Hepatocyte (in vitro differentiated cells): ENCODE data around the gene SLC27A2. TPM values are rescaled to one million over a fixed set of nuclear protein-coding genes. Genes with fewer than 3 reads are reported as not detected.

Source experiments
- DNase-seq: peaks from one replicate; pipeline ENCODE4 v3.0.0-alpha.2; 2016; ENCODE audit warnings: low spot score
- H2AFZ ChIP-seq: fragments of 200-600 bp; sonication (generic); 2 replicates; pipeline ENCODE4 v1.6.0; 2016; ENCODE audit warnings: antibody characterized with exemption, mild to moderate bottlenecking
- H3K27ac ChIP-seq: fragments of 200-600 bp; sonication (generic); 2 replicates; pipeline ENCODE4 v1.5.1; 2016; ENCODE audit warnings: mild to moderate bottlenecking
- H3K27me3 ChIP-seq: fragments of 200-600 bp; sonication (generic); 2 replicates; pipeline ENCODE4 v1.6.1; 2016
- H3K36me3 ChIP-seq: fragments of 200-600 bp; sonication (generic); replicated peaks from 2 replicates; pipeline ENCODE4 v1.5.1; 2016; ENCODE audit warnings: low read depth; ENCODE audit not compliant: insufficient read depth
- H3K4me1 ChIP-seq: fragments of 200-600 bp; sonication (generic); 2 replicates; pipeline ENCODE4 v1.5.1; 2016; ENCODE audit warnings: mild to moderate bottlenecking, moderate library complexity; ENCODE audit not compliant: insufficient read depth
- H3K4me2 ChIP-seq: fragments of 200-600 bp; sonication (generic); 2 replicates; pipeline ENCODE4 v1.6.0; 2016
- H3K4me3 ChIP-seq: fragments of 200-600 bp; sonication (generic); 2 replicates; pipeline ENCODE4 v1.5.1; 2016; ENCODE audit warnings: mild to moderate bottlenecking
- H3K79me2 ChIP-seq: fragments of 200-600 bp; sonication (generic); 2 replicates; pipeline ENCODE4 v1.6.0; 2017; ENCODE audit warnings: mild to moderate bottlenecking
- H3K9me2 ChIP-seq: fragments of 200-600 bp; sonication (generic); replicated peaks from 2 replicates; pipeline ENCODE4 v1.6.0; 2017; ENCODE audit warnings: mild to moderate bottlenecking; ENCODE audit not compliant: insufficient read depth
- H3K9me3 ChIP-seq: fragments of 200-600 bp; sonication (generic); 2 replicates; pipeline ENCODE4 v1.5.1; 2016; ENCODE audit warnings: low read depth, mild to moderate bottlenecking
- H4K20me1 ChIP-seq: fragments of 200-600 bp; sonication (generic); 2 replicates; pipeline ENCODE4 v1.6.0; 2016; ENCODE audit warnings: mild to moderate bottlenecking; ENCODE audit not compliant: insufficient read depth, poor library complexity, severe bottlenecking
- EZH2 ChIP-seq: fragments of 200-600 bp; sonication (generic); IDR thresholded peaks from 2 replicates; pipeline ENCODE4 v1.6.1; 2016; ENCODE audit warnings: antibody characterized with exemption, mild to moderate bottlenecking, borderline replicate concordance
- EZH2phosphoT487 ChIP-seq: fragments of 200-600 bp; sonication (generic); IDR thresholded peaks from one replicate; pipeline ENCODE4 v1.6.1; 2018; ENCODE audit warnings: antibody characterized with exemption, mild to moderate bottlenecking, low read depth, moderate library complexity; ENCODE audit not compliant: unreplicated experiment, severe bottlenecking
- WGBS: methylation state at CpG from one replicate; pipeline ENCODE4 v1.1.6; 2016; ENCODE audit warnings: low lambda C conversion rate; ENCODE audit errors: missing lambda C conversion rate; 5-methylcytosine and 5-hydroxymethylcytosine counted together
- polyA plus RNA-seq: library from polyadenylated mRNA; unstranded; fragments of >200 nt; fragmentation: Nextera tagmentation; extraction: Ambion mirVana; gene quantifications from 2 replicates; pipeline ENCODE4 v1.2.1, GENCODE V29; 2016
- total RNA-seq: library from RNA; depleted of rRNA; stranded (reverse); fragments of >200 nt; gene quantifications from 2 replicates; pipeline ENCODE4 v1.2.3, GENCODE V29; 2014
- TF ChIP-seq, protein P1 (sequence below): fragments of 200-600 bp; sonication (generic); IDR thresholded peaks from 2 replicates; pipeline ENCODE4 v1.5.1; 2016; ENCODE audit warnings: antibody characterized with exemption, mild to moderate bottlenecking; ENCODE audit not compliant: poor library complexity

SLC27A2 gene
- total and polyA plus RNA-seq, 2 experiments from 2014 or later = 24.8 to 41.3 TPM

DNA sequence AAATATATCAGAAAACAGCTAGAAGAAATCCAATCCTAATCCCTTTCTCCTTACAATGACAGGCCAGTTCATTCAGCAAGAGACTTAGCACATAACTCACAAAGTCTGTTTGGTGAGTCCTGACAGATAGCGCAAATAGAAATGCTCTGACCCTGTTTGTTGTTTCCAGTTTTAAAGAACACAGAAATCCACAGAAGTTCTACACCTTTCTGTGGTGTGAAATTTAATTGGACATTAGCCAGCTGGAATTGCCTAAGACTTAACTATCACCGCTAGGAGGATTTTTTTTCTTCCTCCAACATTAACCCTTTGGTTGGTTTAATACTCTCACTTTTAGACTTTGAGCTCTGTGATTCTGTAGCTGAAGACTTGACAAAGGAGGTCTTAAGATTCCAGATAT, 52.8 kb downstream of the SLC27A2 start:
- H3K9me2 ChIP-seq = no peaks in the 10 kb centered on the region
- H3K4me3 ChIP-seq = no peak overlapping the region
- no peak for TF ChIP-seq EZH2phosphoT487
- TF ChIP-seq, protein P1, sequence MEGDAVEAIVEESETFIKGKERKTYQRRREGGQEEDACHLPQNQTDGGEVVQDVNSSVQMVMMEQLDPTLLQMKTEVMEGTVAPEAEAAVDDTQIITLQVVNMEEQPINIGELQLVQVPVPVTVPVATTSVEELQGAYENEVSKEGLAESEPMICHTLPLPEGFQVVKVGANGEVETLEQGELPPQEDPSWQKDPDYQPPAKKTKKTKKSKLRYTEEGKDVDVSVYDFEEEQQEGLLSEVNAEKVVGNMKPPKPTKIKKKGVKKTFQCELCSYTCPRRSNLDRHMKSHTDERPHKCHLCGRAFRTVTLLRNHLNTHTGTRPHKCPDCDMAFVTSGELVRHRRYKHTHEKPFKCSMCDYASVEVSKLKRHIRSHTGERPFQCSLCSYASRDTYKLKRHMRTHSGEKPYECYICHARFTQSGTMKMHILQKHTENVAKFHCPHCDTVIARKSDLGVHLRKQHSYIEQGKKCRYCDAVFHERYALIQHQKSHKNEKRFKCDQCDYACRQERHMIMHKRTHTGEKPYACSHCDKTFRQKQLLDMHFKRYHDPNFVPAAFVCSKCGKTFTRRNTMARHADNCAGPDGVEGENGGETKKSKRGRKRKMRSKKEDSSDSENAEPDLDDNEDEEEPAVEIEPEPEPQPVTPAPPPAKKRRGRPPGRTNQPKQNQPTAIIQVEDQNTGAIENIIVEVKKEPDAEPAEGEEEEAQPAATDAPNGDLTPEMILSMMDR = no peak
- no peak for TF ChIP-seq EZH2
- H3K36me3 ChIP-seq = no peaks in the 10 kb centered on the region
- H2AFZ ChIP-seq = no peak overlapping the region
- H3K27me3 ChIP-seq = no peaks in the 10 kb centered on the region
- H3K27ac ChIP-seq = no peak overlapping the region
- H3K79me2 ChIP-seq = no peaks in the 10 kb centered on the region
- H3K9me3 ChIP-seq = no peaks in the 10 kb centered on the region
- no peak for DNase-seq
- H4K20me1 ChIP-seq = no peaks in the 10 kb centered on the region
- H3K4me1 ChIP-seq = no peaks in the 10 kb centered on the region
- 57% methylated on average over 2 of the region's 2 CpGs for WGBS
- no peak overlapping the region for H3K4me2 ChIP-seq

DNA sequence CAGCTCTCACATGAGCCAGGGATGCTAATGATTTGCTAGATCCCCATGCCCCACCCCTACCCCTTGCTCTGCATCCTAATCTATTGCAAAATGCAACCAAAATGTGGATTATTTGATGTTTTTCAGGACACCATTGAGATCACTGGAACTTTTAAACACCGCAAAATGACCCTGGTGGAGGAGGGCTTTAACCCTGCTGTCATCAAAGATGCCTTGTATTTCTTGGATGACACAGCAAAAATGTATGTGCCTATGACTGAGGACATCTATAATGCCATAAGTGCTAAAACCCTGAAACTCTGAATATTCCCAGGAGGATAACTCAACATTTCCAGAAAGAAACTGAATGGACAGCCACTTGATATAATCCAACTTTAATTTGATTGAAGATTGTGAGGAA, 53.8 kb downstream of the SLC27A2 start:
- Histone ChIP-seq H3K4me1 (no peaks in the 10 kb centered on the region), H3K36me3 (no peaks in the 10 kb centered on the region), H2AFZ (no peak overlapping the region), H3K4me3 (no peak overlapping the region), H3K4me2 (no peak overlapping the region), H3K27ac (no peak overlapping the region), H3K9me2 (no peaks in the 10 kb centered on the region), H4K20me1 (no peaks in the 10 kb centered on the region), H3K79me2 (no peaks in the 10 kb centered on the region), H3K27me3 (no peaks in the 10 kb centered on the region), H3K9me3 (no peaks in the 10 kb centered on the region)
- no peak for TF ChIP-seq EZH2
- TF ChIP-seq EZH2phosphoT487 = no peak
- TF ChIP-seq, protein P1 = no peak
- no peak for DNase-seq
- 96% methylated on average over 1 of the region's 1 CpG for WGBS

DNA sequence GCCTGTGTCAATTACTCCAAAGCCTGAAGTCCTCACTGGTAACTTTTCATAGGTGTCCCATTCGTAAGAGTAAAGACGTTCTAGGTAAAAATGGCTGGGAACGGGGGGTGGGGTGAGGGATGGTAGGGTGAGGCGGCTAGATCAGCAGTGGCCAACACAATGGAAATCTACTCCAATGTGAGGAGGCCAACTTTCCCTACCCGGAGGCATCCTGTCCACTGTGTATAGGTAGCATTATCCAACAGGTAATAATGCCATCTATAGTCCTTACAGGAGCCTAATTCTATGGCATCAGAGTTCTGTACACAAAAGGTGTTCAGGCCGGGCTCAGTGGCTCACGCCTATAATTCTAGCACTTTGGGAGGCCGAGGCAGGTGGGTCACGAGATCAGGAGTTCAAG, 54.4 kb downstream of the SLC27A2 start:
- 98% methylated on average over 9 of the region's 9 CpGs for WGBS
- H2AFZ ChIP-seq = no peak overlapping the region
- H4K20me1 ChIP-seq = no peaks in the 10 kb centered on the region
- no peak overlapping the region for H3K4me3 ChIP-seq
- H3K36me3 ChIP-seq = no peaks in the 10 kb centered on the region
- H3K4me2 ChIP-seq = no peak overlapping the region
- H3K27ac ChIP-seq = no peak overlapping the region
- H3K9me3 ChIP-seq = no peaks in the 10 kb centered on the region
- no peaks in the 10 kb centered on the region for H3K27me3 ChIP-seq
- H3K79me2 ChIP-seq = no peaks in the 10 kb centered on the region
- no peaks in the 10 kb centered on the region for H3K4me1 ChIP-seq
- no peak for DNase-seq
- no peaks in the 10 kb centered on the region for H3K9me2 ChIP-seq
- TF ChIP-seq EZH2 (no peak), EZH2phosphoT487 (no peak)
- TF ChIP-seq, protein P1 = no peak

DNA sequence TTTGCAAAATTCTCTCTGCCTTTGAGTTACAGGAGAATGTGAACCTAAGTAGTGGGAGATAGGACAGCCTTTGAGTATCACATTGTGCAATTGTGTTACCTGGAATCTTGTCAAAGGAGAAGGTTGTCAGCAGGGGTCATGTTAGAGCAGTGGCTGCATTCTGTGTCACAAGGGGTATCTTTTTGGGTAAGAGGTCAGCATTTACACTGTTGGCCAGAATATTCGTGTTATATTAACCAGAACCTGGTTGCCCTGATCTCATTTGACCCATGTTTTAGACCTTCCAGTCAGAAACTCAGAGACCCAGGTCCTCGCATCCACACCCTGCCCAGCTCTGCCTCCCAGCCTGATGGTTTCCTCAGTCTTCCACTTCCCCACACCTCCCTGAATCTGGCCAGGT, 56.3 kb downstream of the SLC27A2 start:
- TF ChIP-seq EZH2 (no peak), EZH2phosphoT487 (no peak)
- no peak overlapping the region for H3K27ac ChIP-seq
- H2AFZ ChIP-seq = no peak overlapping the region
- no peaks in the 10 kb centered on the region for H3K79me2 ChIP-seq
- no peaks in the 10 kb centered on the region for H3K36me3 ChIP-seq
- H3K9me2 ChIP-seq = no peaks in the 10 kb centered on the region
- DNase-seq = no peak
- H3K27me3 ChIP-seq = no peaks in the 10 kb centered on the region
- no peaks in the 10 kb centered on the region for H3K9me3 ChIP-seq
- no peaks in the 10 kb centered on the region for H3K4me1 ChIP-seq
- H4K20me1 ChIP-seq = no peaks in the 10 kb centered on the region
- WGBS = 82% methylated on average over 2 of the region's 2 CpGs
- no peak overlapping the region for H3K4me3 ChIP-seq
- H3K4me2 ChIP-seq = no peak overlapping the region
